Stimulated activated CD8-positive, alpha-beta memory T cell treated with anti-CD3 and anti-CD28 coated beads, Interleukin-12 subunit alpha, Interleukin-12 subunit beta, amount 100 ng/mL, for 4 hours (primary cell): ENCODE data around the gene CD5L.

ENCODE experiments used
- DNase-seq: peaks from one replicate; pipeline ENCODE4 v3.0.0-alpha.2; 2020; ENCODE audit warnings: low read depth

Gene CD5L

DNA sequence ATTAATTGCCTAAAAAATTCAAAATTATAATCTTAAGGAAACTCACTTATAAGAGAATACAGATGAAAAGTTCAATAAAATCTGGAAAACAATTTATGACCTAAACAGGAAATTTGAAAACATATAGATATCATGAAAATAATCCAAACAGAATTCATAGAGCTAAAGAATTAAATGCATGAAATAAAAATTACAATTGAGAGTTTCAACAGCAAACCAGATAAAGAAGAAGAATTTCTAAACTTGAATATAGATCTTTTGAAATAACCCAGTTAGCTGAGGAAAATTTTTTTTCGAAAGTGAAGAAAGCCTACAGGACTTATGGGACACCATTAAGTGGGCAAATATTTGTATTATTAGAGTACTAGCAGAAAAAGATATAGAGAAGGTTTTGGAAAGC lies 28.3 kb downstream of the CD5L start:
- DNase-seq = no peak

DNA sequence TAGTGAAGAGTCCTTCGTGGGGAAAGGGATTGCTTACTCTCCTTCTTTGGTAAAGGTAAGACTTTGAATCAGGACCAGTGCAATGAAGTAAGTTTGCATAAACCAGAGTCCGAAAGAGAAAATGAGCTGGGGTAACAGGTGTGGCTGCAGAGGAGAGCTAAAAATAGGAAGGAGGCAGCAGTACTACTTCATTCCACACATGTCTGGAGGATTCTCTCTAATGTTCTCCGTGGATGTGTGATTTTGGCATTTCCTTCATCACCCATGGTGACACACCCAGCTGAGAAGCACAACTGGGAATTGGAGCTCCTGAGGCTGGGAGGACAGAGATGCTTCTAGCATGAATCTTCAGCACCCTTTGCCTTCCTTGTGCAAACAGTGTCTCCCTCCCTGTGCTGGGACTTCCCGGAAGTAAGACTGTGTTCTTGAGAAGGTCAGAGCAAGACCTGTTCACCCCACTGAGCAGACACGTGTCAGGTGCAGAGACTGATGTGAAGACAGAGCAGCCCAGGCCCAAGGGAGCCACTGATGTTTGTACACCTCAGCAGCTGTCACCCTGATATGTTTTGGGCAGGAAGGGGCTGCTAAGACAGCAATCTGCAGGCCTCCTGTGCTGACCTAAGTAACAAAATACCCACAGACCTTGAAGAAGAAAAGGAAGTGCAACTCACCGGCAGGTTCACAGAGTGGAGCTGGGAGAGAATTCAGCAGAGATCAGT lies 35.0 kb downstream of the CD5L start:
- DNase-seq = no peak

DNA sequence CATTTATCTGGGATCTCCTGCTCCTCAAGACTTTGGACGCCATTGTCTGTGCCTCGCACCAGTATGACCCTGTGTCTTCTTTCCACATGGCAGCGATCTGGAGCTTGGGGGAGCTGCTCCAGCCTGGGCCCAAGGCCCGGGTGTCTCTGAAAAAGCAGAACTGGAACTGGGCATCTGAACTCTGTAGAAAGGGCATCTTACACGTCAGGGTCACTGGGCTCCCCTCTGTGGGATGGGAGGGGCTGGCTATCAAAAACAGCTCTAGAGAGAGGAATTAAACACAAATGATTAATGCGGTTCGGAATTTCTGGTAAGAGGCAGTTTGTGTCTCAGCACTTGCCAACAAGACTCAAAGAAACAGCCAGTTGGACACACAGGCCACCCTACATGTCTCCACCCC lies 37.8 kb downstream of the CD5L start:
- no peak for DNase-seq

DNA sequence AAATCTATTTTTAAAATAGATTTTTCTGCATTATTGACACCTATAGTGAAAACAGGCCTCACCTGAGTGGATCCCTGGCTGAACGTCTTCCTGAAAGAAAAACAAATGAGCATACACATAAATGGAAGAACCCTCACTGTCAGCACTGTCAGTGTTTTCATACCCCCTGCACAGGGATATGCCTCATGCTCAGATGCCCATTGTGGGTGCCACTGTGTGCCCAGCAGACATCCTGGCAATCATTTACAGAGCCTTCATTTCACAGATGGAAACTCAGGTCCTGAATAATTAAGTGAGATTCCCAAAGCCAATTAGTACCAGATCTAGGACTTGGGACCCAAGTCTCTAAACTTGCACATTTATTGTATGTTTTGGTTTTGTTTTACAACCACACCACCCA lies 41.6 kb downstream of the CD5L start:
- DNase-seq = no peak

DNA sequence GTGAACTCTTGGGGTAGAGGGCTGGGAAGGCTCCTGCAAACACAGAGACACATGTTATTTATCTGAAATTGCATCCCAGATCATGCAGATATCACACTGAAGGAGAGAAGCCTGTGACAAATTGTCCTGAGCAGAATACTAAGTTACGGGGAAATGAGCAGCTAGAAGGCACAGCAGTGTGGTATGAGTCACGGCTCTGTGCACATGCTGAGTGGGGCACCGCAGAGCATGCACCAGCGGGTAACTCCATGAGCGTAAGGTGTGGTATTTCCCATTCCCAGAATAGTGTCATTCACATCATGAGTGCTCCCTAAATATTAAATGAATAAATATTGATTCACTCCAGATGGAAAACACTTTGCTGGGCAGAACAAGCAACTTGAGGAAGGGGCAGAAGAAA lies 43.4 kb downstream of the CD5L start:
- no peak for DNase-seq

DNA sequence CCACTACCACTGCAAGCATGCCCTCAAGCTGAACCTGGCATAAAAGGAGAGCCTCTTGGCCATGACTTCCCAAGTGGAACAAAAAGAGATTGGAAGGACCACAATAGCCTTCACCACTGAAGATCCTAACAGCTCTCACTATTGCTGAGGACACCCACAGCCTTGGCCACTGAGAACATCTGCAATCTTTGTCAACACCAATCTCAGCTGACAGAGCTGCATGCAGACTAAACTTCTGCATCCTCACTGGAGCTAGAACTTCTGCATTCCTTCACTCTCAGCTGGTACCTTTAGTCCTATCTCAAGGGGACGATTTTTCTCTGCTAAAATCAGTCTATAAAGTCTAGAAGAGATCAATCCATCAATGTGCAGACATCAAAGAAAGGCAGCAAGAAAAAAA lies 56.4 kb downstream of the CD5L start:
- DNase-seq = no peak

DNA sequence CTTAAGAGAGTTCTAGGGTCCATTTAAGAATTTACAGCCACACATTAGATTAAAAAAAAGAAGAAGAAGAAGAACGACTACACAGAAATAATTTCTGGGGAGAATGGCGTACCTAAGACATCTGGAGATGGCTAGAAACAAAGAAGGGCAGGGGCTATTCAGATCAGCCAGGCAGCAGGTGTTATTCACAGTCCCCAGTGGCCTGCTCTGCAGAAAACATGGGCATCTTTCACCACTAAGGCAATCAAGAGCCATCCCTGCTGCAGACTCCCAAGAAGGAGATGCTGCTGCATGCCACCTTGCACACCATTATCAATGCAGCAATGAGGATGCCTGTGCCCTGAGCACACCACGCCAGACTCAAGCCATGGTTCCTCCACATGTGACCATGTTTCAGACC lies 56.8 kb downstream of the CD5L start:
- no peak for DNase-seq

DNA sequence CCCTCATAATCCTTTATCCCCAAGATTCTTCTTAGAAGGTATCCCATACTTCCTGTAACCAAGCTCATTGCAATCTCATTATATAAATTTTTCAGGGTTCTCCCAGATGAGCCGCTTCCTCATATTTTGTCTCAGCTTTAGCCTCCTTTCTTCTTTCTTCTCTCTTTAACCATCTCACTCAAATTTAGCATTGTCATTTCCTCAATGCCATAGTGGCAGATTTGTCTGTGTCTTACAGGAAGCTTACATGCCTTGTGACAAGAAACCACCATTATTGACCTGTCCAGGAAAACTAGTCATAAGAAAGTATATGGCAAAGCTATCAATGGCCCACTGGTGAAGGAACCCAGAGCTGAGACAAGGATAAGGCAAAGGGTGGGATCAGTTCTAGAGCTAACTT lies 58.7 kb downstream of the CD5L start:
- no peak for DNase-seq

DNA sequence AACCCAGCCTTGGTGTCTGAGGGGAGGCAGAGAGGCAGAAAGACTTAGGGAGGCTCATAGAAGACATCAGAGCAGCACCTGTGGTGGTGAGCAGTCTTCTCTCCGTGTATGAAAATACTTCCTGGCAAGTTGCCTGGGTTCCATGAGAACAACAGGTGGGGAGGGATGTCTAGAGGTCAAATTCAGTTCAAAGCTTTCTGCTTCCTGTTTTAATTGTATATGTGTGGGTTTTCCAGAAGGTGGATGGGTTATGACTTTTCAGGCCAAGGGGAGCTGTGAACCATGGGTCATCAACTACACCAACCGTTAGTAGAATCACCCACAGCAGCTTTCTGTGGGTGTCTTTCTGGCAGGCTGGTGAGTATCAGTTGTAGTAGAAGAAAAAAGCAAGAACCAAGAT lies 60.6 kb downstream of the CD5L start:
- no peak for DNase-seq
